Suprapubic skin (tissue), 4 donors: Measurements from ENCODE around the gene PIERCE2. TPM values are rescaled to one million over a fixed set of nuclear protein-coding genes. Genes with fewer than 3 reads are reported as not detected.
A peak's percentile ranks its signal among the peaks of the same experiment; 100 is the strongest.

ENCODE experiments used
- DNase-seq, 2 donors: peaks; one replicate each; pipeline ENCODE4 v3.0.0-alpha.2; 2019; ENCODE audit warnings: low spot score in 2 of 2
- H3K27ac ChIP-seq: fragments of 200-600 bp; sonication (generic); one replicate; pipeline ENCODE4 v1.5.1; 2019
- H3K27me3 ChIP-seq: fragments of 200-600 bp; sonication (generic); one replicate; pipeline ENCODE4 v1.5.1; 2019
- H3K36me3 ChIP-seq: fragments of 200-600 bp; sonication (generic); one replicate; pipeline ENCODE4 v1.5.1; 2019
- H3K4me1 ChIP-seq: fragments of 200-600 bp; sonication (generic); one replicate; pipeline ENCODE4 v1.5.1; 2019
- H3K4me3 ChIP-seq: fragments of 200-600 bp; sonication (generic); one replicate; pipeline ENCODE4 v1.5.1; 2019; ENCODE audit warnings: mild to moderate bottlenecking
- H3K9me3 ChIP-seq: fragments of 200-600 bp; sonication (generic); one replicate; pipeline ENCODE4 v1.5.1; 2019
- EP300 ChIP-seq: sonication (generic); formaldehyde crosslinking; IDR thresholded peaks from one replicate; pipeline ENCODE4 v1.6.1; 2017; ENCODE audit warnings: antibody characterized with exemption
- POLR2A ChIP-seq, 2 donors: fragments of 450-650 bp; IDR thresholded peaks; one replicate each; pipeline ENCODE4 v1.6.1; 2017; ENCODE audit warnings: antibody characterized with exemption in 2 of 2, mild to moderate bottlenecking in 2 of 2, moderate library complexity in 2 of 2
- POLR2AphosphoS5 ChIP-seq, 3 donors: sonication (generic); formaldehyde crosslinking; IDR thresholded peaks; one replicate each; pipeline ENCODE4 v1.6.1; 2017; ENCODE audit warnings: antibody characterized with exemption in 3 of 3
- WGBS: methylation state at CpG from one replicate; pipeline ENCODE4 v1.1.5; 2018; 5-methylcytosine and 5-hydroxymethylcytosine counted together
- total RNA-seq, 4 donors: library from RNA; depleted of rRNA; stranded (reverse); fragments of >200 nt; gene quantifications; one replicate each; pipeline ENCODE4 v1.1.0, GENCODE V29; 2016
- TF ChIP-seq, protein P1 (sequence below), 2 donors: fragments of 200-600 bp in 1 of 2; fragments of 450-650 bp in 1 of 2; sonication (generic) in 1 of 2; IDR thresholded peaks; one replicate each; pipeline ENCODE4 v1.5.1; 2016 to 2019; ENCODE audit warnings: antibody characterized with exemption in 2 of 2, mild to moderate bottlenecking in 1 of 2, moderate library complexity in 1 of 2

Gene PIERCE2
- total RNA-seq = 1 to 10 TPM in 3 of 4 donors, not detected in 1; 1.5 to 3.6 (median 2.6) TPM

DNA sequence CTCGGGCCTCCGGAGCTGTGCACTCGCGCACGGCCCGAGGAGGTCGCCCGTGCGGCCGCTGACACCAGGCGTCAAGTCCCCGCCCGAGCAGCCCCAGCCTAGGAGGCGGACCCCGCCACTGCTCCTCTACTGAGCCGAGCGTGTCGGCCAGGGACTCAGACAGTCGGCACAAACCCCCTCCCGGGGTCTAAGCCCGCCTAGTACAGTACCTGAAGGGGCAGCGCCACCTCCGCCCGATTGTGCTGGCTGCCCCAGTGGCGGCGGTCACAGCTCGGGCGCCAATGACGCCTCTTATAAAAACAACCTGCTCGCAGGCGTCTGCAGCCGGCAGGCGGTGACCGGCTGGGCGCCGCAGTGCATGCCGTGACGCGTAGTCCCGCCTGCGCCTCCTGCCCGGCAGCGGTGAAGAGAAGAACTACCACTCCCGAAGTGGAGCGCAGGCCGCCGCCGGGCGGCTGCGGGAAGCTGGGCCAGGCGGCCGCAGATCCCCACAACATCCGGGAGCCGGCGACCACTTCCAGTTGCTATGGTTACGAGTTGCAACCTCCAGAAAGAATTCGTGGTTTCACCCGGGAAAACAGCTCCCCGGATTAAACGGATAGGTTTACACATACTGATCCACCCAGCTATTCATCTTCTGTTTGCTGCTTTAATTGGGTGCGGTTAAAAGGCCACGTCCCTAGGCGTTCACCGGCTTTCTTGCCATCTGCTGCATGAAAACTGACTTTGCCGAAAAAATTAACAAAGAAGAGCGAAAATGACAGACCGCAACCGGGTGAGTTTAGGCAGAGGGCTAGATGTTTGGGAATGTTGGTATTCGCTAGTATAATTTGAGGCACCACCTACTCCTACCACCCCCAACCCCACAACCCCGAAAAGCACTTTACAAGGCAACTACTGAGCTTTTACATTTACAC, at the start of gene PIERCE2, which contains the start of gene CCPG1:
TSS of gene PIERCE2 (plus strand) at position 484 of the 917 bp plus-strand sequence. CDS start at position 758, 274 bp downstream.
TSS of gene CCPG1 (minus strand) at position 348 of the 917 bp plus-strand sequence. CDS start 18,935 bp downstream, outside the sequence.
- under 1% methylated on average over 47 of the region's 70 CpGs for WGBS
- TF ChIP-seq, protein P1, sequence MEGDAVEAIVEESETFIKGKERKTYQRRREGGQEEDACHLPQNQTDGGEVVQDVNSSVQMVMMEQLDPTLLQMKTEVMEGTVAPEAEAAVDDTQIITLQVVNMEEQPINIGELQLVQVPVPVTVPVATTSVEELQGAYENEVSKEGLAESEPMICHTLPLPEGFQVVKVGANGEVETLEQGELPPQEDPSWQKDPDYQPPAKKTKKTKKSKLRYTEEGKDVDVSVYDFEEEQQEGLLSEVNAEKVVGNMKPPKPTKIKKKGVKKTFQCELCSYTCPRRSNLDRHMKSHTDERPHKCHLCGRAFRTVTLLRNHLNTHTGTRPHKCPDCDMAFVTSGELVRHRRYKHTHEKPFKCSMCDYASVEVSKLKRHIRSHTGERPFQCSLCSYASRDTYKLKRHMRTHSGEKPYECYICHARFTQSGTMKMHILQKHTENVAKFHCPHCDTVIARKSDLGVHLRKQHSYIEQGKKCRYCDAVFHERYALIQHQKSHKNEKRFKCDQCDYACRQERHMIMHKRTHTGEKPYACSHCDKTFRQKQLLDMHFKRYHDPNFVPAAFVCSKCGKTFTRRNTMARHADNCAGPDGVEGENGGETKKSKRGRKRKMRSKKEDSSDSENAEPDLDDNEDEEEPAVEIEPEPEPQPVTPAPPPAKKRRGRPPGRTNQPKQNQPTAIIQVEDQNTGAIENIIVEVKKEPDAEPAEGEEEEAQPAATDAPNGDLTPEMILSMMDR (IDR thresholded peaks at IDR 0.05) = peak; percentile 88 to 97
- TF ChIP-seq EP300 (no peak), POLR2A (IDR thresholded peaks at IDR 0.05) (peak; percentile 51 to 62), POLR2AphosphoS5 (IDR thresholded peaks at IDR 0.05) (peak in 2 of 3 donors; percentile 65 to 69)
- H3K4me1 ChIP-seq = peaks cover 41% of the 10 kb centered on the region
- H3K9me3 ChIP-seq = no peaks in the 10 kb centered on the region
- no peaks in the 10 kb centered on the region for H3K27me3 ChIP-seq
- H3K27ac ChIP-seq = peak within 1 kb of the TSS; percentile 87
- DNase-seq = peak; percentile 92 to 94
- H3K36me3 ChIP-seq = no peaks in the 10 kb centered on the region
- peak within 1 kb of the TSS; percentile 86 for H3K4me3 ChIP-seq

DNA sequence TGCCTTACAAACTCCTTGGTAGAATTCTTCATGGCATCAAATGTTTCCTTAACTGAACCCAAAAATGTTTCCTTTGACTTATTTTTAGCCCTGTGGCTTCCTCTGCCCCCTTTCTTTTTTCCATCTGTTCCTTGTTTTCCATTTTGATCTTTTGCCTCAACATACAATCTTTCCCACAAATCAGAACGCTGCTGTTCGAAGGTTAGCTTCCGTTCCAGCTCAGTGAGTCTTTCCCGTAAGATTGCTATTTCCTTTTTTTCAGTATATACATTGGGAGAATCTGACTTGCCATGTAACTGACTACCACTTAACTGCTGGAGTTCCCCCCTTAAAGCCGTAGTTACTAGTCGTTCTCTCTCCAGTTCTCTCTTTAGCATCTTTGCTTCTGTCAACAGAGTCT, 48.0 kb upstream of the PIERCE2 start:
- Histone ChIP-seq H3K4me1 (no peaks in the 10 kb centered on the region), H3K4me3 (no peak overlapping the region), H3K27ac (no peak overlapping the region), H3K36me3 (peaks cover 40% of the 10 kb centered on the region), H3K27me3 (no peaks in the 10 kb centered on the region), H3K9me3 (no peaks in the 10 kb centered on the region)
- DNase-seq = no peak
- TF ChIP-seq POLR2AphosphoS5 (IDR thresholded peaks at IDR 0.05) (no peak), POLR2A (IDR thresholded peaks at IDR 0.05) (no peak), EP300 (no peak)
- TF ChIP-seq, protein P1 (IDR thresholded peaks at IDR 0.05) = no peak
- 48% methylated on average over 6 of the region's 6 CpGs for WGBS

GRCh38 chr15:55361048-55361447, 47.2 kb upstream of the PIERCE2 start:
- H3K4me1 ChIP-seq = no peaks in the 10 kb centered on the region
- H3K27me3 ChIP-seq = no peaks in the 10 kb centered on the region
- no peaks in the 10 kb centered on the region for H3K9me3 ChIP-seq
- H3K27ac ChIP-seq = no peak overlapping the region
- no peak for DNase-seq
- peaks cover 36% of the 10 kb centered on the region for H3K36me3 ChIP-seq
- H3K4me3 ChIP-seq = no peak overlapping the region
- TF ChIP-seq POLR2AphosphoS5 (IDR thresholded peaks at IDR 0.05) (no peak), EP300 (no peak), POLR2A (IDR thresholded peaks at IDR 0.05) (no peak)
- TF ChIP-seq, protein P1 (IDR thresholded peaks at IDR 0.05) = no peak
- 91% methylated on average over 10 of the region's 10 CpGs for WGBS

GRCh38 chr15:55362641-55363040, 45.7 kb upstream of the PIERCE2 start:
- no peaks in the 10 kb centered on the region for H3K4me1 ChIP-seq
- TF ChIP-seq EP300 (no peak), POLR2AphosphoS5 (IDR thresholded peaks at IDR 0.05) (no peak), POLR2A (IDR thresholded peaks at IDR 0.05) (no peak)
- TF ChIP-seq, protein P1 (IDR thresholded peaks at IDR 0.05) = no peak
- H3K9me3 ChIP-seq = no peaks in the 10 kb centered on the region
- 95% methylated on average over 2 of the region's 2 CpGs for WGBS
- no peak overlapping the region for H3K27ac ChIP-seq
- H3K27me3 ChIP-seq = no peaks in the 10 kb centered on the region
- H3K36me3 ChIP-seq = peaks cover 33% of the 10 kb centered on the region
- no peak overlapping the region for H3K4me3 ChIP-seq
- DNase-seq = no peak

DNA sequence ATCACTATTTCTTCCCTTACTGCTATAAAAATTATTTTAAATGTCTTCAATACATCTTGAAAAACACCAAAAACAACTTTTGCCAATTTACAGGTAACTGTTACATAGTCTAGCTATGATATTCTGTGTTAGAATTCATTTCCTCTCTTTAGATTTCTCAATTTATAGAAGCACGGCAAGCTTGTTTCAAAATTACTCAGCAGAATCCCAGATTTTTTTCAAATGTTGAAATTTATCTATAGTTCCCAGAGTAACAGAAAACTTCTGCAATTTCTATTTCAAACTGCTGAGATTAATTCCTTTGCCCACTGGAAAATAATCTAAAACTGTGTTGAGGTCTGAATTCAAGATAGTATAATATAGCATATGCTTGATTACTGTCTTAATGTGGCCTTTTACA, 41.3 kb upstream of the PIERCE2 start:
- Histone ChIP-seq H3K36me3 (peaks cover 37% of the 10 kb centered on the region), H3K27me3 (no peaks in the 10 kb centered on the region), H3K4me1 (no peaks in the 10 kb centered on the region), H3K4me3 (no peak overlapping the region), H3K27ac (no peak overlapping the region), H3K9me3 (no peaks in the 10 kb centered on the region)
- no peak for DNase-seq
- TF ChIP-seq POLR2AphosphoS5 (IDR thresholded peaks at IDR 0.05) (no peak), POLR2A (IDR thresholded peaks at IDR 0.05) (no peak), EP300 (no peak)
- TF ChIP-seq, protein P1 (IDR thresholded peaks at IDR 0.05) = no peak
- 92% methylated on average over 1 of the region's 1 CpG for WGBS
